ENCODE measurements around the gene PRPF8. TPM values are rescaled to one million over a fixed set of nuclear protein-coding genes. Genes with fewer than 3 reads are reported as not detected.

PRPF8 gene
- total and polyA plus RNA-seq, 2 of the 13 experiments (the other 11 are each of a cell fraction or from before 2014, with no cell fraction given), result 112 to 179 TPM

DNA sequence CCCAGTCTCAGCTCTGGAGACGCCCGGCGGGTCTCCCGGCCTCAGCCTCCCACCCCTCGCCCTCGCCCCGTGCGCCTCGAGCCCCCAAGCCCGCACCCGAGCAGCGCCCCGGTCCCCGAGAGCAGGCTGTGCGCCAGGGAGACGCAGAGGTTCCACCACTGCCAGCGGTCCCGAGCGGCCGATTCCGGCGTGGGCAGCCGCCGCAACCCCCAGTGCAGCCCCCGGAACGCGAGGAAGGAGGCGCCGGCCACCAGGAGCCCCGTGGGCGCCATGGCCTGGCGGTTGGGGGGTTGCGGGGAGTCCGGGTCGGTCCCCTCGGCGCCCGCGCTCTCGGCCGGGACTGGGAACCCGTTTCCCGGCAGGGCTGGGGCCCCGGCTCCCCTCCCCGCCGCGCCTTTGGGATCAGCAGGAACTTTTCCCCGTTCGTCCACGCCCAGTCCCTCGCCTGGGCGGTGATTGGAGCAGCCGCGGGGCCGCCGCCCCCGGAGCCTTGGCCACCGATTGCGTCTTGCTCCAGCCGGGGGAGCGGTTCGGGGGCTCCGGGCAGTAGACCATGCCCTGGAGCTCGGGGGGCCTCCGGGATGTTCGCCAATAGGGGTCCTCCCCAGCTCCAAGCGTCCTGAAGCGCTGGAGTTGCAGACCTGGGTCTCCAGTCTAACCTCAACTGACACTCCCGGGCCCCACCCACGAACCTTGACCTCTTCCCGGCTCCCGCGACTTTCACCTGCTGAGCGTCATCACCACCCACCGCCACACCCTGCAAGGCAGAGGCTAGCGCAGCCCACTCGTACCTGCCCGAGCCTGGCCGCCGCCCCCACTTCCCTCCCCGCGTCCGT lies 25.5 kb upstream of the PRPF8 start, which contains the start of gene TLCD2 (continued):
- TF ChIP-seq NFE2 (CRISPR knock-in tag; IDR thresholded peaks at IDR 0.05) (no peak), RFX5 (IDR thresholded peaks at IDR 0.05; ENCODE audit: low read depth, low read length) (no peak), ZNF577 (CRISPR knock-in tag; IDR thresholded peaks at IDR 0.05; ENCODE audit: borderline replicate concordance, low read depth) (no peak), ZNF138 (CRISPR knock-in tag; IDR thresholded peaks at IDR 0.05; ENCODE audit: low read depth) (no peak), ZNF350 (CRISPR knock-in tag; IDR thresholded peaks at IDR 0.05; ENCODE audit: borderline replicate concordance, low read depth) (no peak), TRIM22 (IDR thresholded peaks at IDR 0.05) (no peak), KLF11 (CRISPR knock-in tag; IDR thresholded peaks at IDR 0.05) (no peak), ATRX (CRISPR knock-in tag; IDR thresholded peaks at IDR 0.05; ENCODE audit: borderline replicate concordance) (no peak), EED (CRISPR knock-in tag; IDR thresholded peaks at IDR 0.05) (no peak), KLF15 (CRISPR knock-in tag; IDR thresholded peaks at IDR 0.05; ENCODE audit: borderline replicate concordance) (no peak), SSRP1 (CRISPR knock-in tag; IDR thresholded peaks at IDR 0.05) (no peak), ASH2L (IDR thresholded peaks at IDR 0.05; ENCODE audit: insufficient read length, low read depth, low read length) (no peak), ZNF672 (CRISPR knock-in tag; IDR thresholded peaks at IDR 0.05) (no peak), CENPT (CRISPR knock-in tag; IDR thresholded peaks at IDR 0.05; ENCODE audit: low read depth) (no peak), ZNF615 (CRISPR knock-in tag; IDR thresholded peaks at IDR 0.05; ENCODE audit: borderline replicate concordance) (no peak)
- TF ChIP-seq, protein P1, sequence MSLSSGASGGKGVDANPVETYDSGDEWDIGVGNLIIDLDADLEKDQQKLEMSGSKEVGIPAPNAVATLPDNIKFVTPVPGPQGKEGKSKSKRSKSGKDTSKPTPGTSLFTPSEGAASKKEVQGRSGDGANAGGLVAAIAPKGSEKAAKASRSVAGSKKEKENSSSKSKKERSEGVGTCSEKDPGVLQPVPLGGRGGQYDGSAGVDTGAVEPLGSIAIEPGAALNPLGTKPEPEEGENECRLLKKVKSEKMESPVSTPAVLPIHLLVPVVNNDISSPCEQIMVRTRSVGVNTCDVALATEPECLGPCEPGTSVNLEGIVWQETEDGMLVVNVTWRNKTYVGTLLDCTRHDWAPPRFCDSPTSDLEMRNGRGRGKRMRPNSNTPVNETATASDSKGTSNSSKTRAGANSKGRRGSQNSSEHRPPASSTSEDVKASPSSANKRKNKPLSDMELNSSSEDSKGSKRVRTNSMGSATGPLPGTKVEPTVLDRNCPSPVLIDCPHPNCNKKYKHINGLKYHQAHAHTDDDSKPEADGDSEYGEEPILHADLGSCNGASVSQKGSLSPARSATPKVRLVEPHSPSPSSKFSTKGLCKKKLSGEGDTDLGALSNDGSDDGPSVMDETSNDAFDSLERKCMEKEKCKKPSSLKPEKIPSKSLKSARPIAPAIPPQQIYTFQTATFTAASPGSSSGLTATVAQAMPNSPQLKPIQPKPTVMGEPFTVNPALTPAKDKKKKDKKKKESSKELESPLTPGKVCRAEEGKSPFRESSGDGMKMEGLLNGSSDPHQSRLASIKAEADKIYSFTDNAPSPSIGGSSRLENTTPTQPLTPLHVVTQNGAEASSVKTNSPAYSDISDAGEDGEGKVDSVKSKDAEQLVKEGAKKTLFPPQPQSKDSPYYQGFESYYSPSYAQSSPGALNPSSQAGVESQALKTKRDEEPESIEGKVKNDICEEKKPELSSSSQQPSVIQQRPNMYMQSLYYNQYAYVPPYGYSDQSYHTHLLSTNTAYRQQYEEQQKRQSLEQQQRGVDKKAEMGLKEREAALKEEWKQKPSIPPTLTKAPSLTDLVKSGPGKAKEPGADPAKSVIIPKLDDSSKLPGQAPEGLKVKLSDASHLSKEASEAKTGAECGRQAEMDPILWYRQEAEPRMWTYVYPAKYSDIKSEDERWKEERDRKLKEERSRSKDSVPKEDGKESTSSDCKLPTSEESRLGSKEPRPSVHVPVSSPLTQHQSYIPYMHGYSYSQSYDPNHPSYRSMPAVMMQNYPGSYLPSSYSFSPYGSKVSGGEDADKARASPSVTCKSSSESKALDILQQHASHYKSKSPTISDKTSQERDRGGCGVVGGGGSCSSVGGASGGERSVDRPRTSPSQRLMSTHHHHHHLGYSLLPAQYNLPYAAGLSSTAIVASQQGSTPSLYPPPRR (CRISPR knock-in tag; IDR thresholded peaks at IDR 0.05; ENCODE audit: borderline replicate concordance), result no peak
- TF ChIP-seq, protein P2, sequence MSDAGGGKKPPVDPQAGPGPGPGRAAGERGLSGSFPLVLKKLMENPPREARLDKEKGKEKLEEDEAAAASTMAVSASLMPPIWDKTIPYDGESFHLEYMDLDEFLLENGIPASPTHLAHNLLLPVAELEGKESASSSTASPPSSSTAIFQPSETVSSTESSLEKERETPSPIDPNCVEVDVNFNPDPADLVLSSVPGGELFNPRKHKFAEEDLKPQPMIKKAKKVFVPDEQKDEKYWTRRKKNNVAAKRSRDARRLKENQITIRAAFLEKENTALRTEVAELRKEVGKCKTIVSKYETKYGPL (CRISPR knock-in tag; IDR thresholded peaks at IDR 0.05), result no peak
- TF ChIP-seq, protein P3, sequence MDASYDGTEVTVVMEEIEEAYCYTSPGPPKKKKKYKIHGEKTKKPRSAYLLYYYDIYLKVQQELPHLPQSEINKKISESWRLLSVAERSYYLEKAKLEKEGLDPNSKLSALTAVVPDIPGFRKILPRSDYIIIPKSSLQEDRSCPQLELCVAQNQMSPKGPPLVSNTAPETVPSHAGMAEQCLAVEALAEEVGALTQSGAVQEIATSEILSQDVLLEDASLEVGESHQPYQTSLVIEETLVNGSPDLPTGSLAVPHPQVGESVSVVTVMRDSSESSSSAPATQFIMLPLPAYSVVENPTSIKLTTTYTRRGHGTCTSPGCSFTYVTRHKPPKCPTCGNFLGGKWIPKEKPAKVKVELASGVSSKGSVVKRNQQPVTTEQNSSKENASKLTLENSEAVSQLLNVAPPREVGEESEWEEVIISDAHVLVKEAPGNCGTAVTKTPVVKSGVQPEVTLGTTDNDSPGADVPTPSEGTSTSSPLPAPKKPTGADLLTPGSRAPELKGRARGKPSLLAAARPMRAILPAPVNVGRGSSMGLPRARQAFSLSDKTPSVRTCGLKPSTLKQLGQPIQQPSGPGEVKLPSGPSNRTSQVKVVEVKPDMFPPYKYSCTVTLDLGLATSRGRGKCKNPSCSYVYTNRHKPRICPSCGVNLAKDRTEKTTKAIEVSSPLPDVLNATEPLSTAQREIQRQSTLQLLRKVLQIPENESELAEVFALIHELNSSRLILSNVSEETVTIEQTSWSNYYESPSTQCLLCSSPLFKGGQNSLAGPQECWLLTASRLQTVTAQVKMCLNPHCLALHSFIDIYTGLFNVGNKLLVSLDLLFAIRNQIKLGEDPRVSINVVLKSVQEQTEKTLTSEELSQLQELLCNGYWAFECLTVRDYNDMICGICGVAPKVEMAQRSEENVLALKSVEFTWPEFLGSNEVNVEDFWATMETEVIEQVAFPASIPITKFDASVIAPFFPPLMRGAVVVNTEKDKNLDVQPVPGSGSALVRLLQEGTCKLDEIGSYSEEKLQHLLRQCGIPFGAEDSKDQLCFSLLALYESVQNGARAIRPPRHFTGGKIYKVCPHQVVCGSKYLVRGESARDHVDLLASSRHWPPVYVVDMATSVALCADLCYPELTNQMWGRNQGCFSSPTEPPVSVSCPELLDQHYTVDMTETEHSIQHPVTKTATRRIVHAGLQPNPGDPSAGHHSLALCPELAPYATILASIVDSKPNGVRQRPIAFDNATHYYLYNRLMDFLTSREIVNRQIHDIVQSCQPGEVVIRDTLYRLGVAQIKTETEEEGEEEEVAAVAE (CRISPR knock-in tag; IDR thresholded peaks at IDR 0.05; ENCODE audit: borderline replicate concordance), result no peak
